IMR-90 (cell line): ENCODE results near the gene CLTRN. TPM values are rescaled to one million over a fixed set of nuclear protein-coding genes. Genes with fewer than 3 reads are reported as not detected.

ENCODE experiments used
- ATAC-seq: fragments of 200-7000 bp; cut with Tn5 transposase; 2 replicates; pipeline ENCODE4 v1.9.1; 2020; ENCODE audit warnings: low read depth, mild to moderate bottlenecking, moderate library complexity
- BruUV-seq: library from RNA; stranded (reverse); fragments of 400-500 nt; replicated peaks from 2 replicates; lab custom pipeline; 2021; lab: Mats Ljungman, UMichigan
- CTCF ChIA-PET: fragments of 300-600 bp; formaldehyde crosslinking; extraction: SDS; loops from one replicate; lab custom pipeline; 2021; ENCODE audit warnings: antibody characterized with exemption; lab: Yijun Ruan, JAX
- POLR2A ChIA-PET: fragments of 300-600 bp; sonication (Branson Sonifier 250); formaldehyde crosslinking; loops from one replicate; lab custom pipeline; 2022; ENCODE audit warnings: antibody characterized with exemption; ENCODE audit not compliant: unreplicated experiment; lab: Charles Lee
- DNase-seq: peaks from one replicate; pipeline ENCODE4 v3.0.0; 2013
- H2AFZ ChIP-seq: replicated peaks from 2 replicates; pipeline ENCODE3; 2013; ENCODE audit warnings: low read length, mild to moderate bottlenecking; ENCODE audit not compliant: poor library complexity
- H2AK5ac ChIP-seq: 2 replicates; pipeline ENCODE4 v1.6.1; 2013; ENCODE audit warnings: low read depth, low read length, inconsistent platforms
- H2AK9ac ChIP-seq: replicated peaks from 2 replicates; pipeline ENCODE3; 2013; ENCODE audit warnings: mild to moderate bottlenecking, low read depth, low read length, moderate library complexity; ENCODE audit not compliant: poor library complexity
- H2BK120ac ChIP-seq: 2 replicates; pipeline ENCODE4 v1.6.1; 2013; ENCODE audit warnings: low read depth, low read length, inconsistent platforms
- H2BK15ac ChIP-seq: 3 replicates; pipeline ENCODE4 v1.6.1; 2013; ENCODE audit warnings: low read depth, low read length, inconsistent platforms
- H2BK20ac ChIP-seq: 2 replicates; pipeline ENCODE4 v1.6.1; 2013; ENCODE audit warnings: low read depth, mild to moderate bottlenecking, inconsistent platforms, low read length, moderate library complexity
- H2BK5ac ChIP-seq: 2 replicates; pipeline ENCODE4 v1.6.1; 2013; ENCODE audit warnings: mild to moderate bottlenecking, low read depth, low read length, inconsistent platforms; ENCODE audit not compliant: poor library complexity, severe bottlenecking
- H3K14ac ChIP-seq: replicated peaks from 2 replicates; pipeline ENCODE4 v1.6.1; 2013; ENCODE audit warnings: low read depth, low read length, inconsistent platforms
- H3K18ac ChIP-seq: 2 replicates; pipeline ENCODE4 v1.6.1; 2013; ENCODE audit warnings: low read depth, low read length, control low read depth
- H3K23ac ChIP-seq: 2 replicates; pipeline ENCODE4 v1.6.1; 2013; ENCODE audit warnings: low read depth, low read length, inconsistent platforms
- H3K27ac ChIP-seq: 2 replicates; pipeline ENCODE4 v1.5.1; 2013; ENCODE audit warnings: mild to moderate bottlenecking, control low read depth, low read length; ENCODE audit not compliant: insufficient read depth
- H3K27me3 ChIP-seq: 2 replicates; pipeline ENCODE4 v1.6.1; 2013; ENCODE audit warnings: low read length; ENCODE audit not compliant: control insufficient read depth, insufficient read depth
- H3K36me3 ChIP-seq: 2 replicates; pipeline ENCODE4 v1.6.1; 2013; ENCODE audit warnings: low read length, mixed read lengths; ENCODE audit not compliant: control insufficient read depth, insufficient read depth
- H3K4ac ChIP-seq: 2 replicates; pipeline ENCODE4 v1.6.1; 2013; ENCODE audit warnings: low read depth, low read length, inconsistent platforms
- H3K4me1 ChIP-seq: 2 replicates; pipeline ENCODE4 v1.6.1; 2013; ENCODE audit warnings: low read length, mixed read lengths; ENCODE audit not compliant: control insufficient read depth, insufficient read depth
- H3K4me2 ChIP-seq: 2 replicates; pipeline ENCODE4 v1.6.1; 2013; ENCODE audit warnings: low read depth, mild to moderate bottlenecking, control low read depth, low read length, moderate library complexity
- H3K4me3 ChIP-seq: 2 replicates; pipeline ENCODE4 v1.5.1; 2013; ENCODE audit warnings: low read depth, mild to moderate bottlenecking, control low read depth, low read length, moderate library complexity; ENCODE audit not compliant: insufficient read depth
- H3K56ac ChIP-seq: 2 replicates; pipeline ENCODE4 v1.6.1; 2013; ENCODE audit warnings: low read length, inconsistent platforms; ENCODE audit not compliant: insufficient read depth; ENCODE audit errors: extremely low read depth
- H3K79me1 ChIP-seq, 2 experiments: 2 replicates each; pipeline ENCODE4 v1.6.1; 2013; ENCODE audit warnings: low read length in 2 of 2, inconsistent platforms in 1 of 2, low read depth in 1 of 2
- H3K9ac ChIP-seq: 2 replicates; pipeline ENCODE4 v1.6.1; 2013; ENCODE audit warnings: low read depth, low read length, control low read depth
- H3K9me1 ChIP-seq: 2 replicates; pipeline ENCODE4 v1.6.1; 2013; ENCODE audit warnings: low read length, inconsistent platforms; ENCODE audit not compliant: insufficient read depth
- H3K9me3 ChIP-seq: 2 replicates; pipeline ENCODE4 v1.6.1; 2013; ENCODE audit warnings: low read length; ENCODE audit not compliant: control insufficient read depth, insufficient read depth
- H4K20me1 ChIP-seq: 2 replicates; pipeline ENCODE4 v1.6.1; 2013; ENCODE audit warnings: low read length, inconsistent platforms; ENCODE audit not compliant: insufficient read depth
- H4K5ac ChIP-seq: 2 replicates; pipeline ENCODE4 v1.6.1; 2013; ENCODE audit warnings: mild to moderate bottlenecking, low read depth, low read length, control low read depth
- H4K8ac ChIP-seq, 2 experiments: 2 replicates each; pipeline ENCODE4 v1.6.1; 2013; ENCODE audit warnings: low read depth in 2 of 2, low read length in 2 of 2, control low read depth in 1 of 2, inconsistent platforms in 1 of 2
- H4K91ac ChIP-seq: 2 replicates; pipeline ENCODE4 v1.6.1; 2013; ENCODE audit warnings: low read depth, low read length, inconsistent platforms; ENCODE audit not compliant: insufficient read depth
- BHLHE40 ChIP-seq: fragments of 150-350 bp; IDR thresholded peaks from 2 replicates; pipeline ENCODE4 v1.6.1; 2016; ENCODE audit warnings: mild to moderate bottlenecking, low read depth, low read length
- CHD1 ChIP-seq: IDR thresholded peaks from 2 replicates; pipeline ENCODE4 v1.6.1; 2012; ENCODE audit warnings: low read depth, low read length, improper control_type of control experiment
- FOS ChIP-seq: fragments of 150-350 bp; IDR thresholded peaks from 2 replicates; pipeline ENCODE4 v1.6.1; 2016; ENCODE audit warnings: low read depth, low read length
- MAFK ChIP-seq: IDR thresholded peaks from 2 replicates; pipeline ENCODE4 v1.6.1; 2012; ENCODE audit warnings: low read depth, low read length, improper control_type of control experiment
- MAZ ChIP-seq: IDR thresholded peaks from 2 replicates; pipeline ENCODE4 v1.6.1; 2012; ENCODE audit warnings: low read depth, mild to moderate bottlenecking, low read length, improper control_type of control experiment, moderate library complexity, borderline replicate concordance
- MXI1 ChIP-seq: IDR thresholded peaks from 2 replicates; pipeline ENCODE4 v1.6.1; 2012; ENCODE audit warnings: low read depth, mild to moderate bottlenecking, low read length, moderate library complexity, borderline replicate concordance
- NFE2L2 ChIP-seq: fragments of 150-350 bp; IDR thresholded peaks from 2 replicates; pipeline ENCODE4 v1.6.1; 2016; ENCODE audit warnings: low read depth, mild to moderate bottlenecking, low read length
- POLR2A ChIP-seq: IDR thresholded peaks from 2 replicates; pipeline ENCODE4 v1.6.1; 2012; ENCODE audit warnings: mild to moderate bottlenecking, low read depth, low read length
- RAD21 ChIP-seq: IDR thresholded peaks from 2 replicates; pipeline ENCODE4 v1.6.1; 2012; ENCODE audit warnings: low read length, improper control_type of control experiment
- RFX5 ChIP-seq: IDR thresholded peaks from 2 replicates; pipeline ENCODE4 v1.8.0; 2012; ENCODE audit warnings: low read depth, mild to moderate bottlenecking, low read length, moderate library complexity
- SMC3 ChIP-seq: fragments of 150-350 bp; IDR thresholded peaks from 2 replicates; pipeline ENCODE4 v1.6.1; 2016; ENCODE audit warnings: low read depth, mild to moderate bottlenecking, antibody characterized with exemption, low read length, moderate library complexity
- WGBS, 2 experiments: methylation state at CpG; one replicate each; pipeline versions ENCODE4 v1.1.5 to v1.1.7; 2013; ENCODE audit warnings: missing lambda C conversion rate in 2 of 2; ENCODE audit not compliant: insufficient read length in 1 of 2; ENCODE audit errors: extremely low coverage in 2 of 2; 5-methylcytosine and 5-hydroxymethylcytosine counted together
- dilution Hi-C: fragments of 300-500 bp; cut with HindIII; formaldehyde crosslinking; loops from one replicate; pipeline ENCODE4 v1.14.3; 2018; ENCODE audit warnings: low sequenced_read_pairs; ENCODE audit not compliant: unreplicated experiment
- in situ Hi-C: fragments of 300-500 bp; cut with MboI; formaldehyde crosslinking; loops from 3 replicates; pipeline ENCODE4 v1.14.3; 2019; ENCODE audit warnings: low sequenced_read_pairs, inconsistent platforms, mixed read lengths
- intact Hi-C: fragments of 100-400 bp; cut with micrococcal nuclease; formaldehyde crosslinking; loops from 2 replicates; pipeline ENCODE4 v1.10.0; 2022
- polyA plus RNA-seq, 3 experiments: library from polyadenylated mRNA; depleted of rRNA; stranded (reverse); fragments of >200 nt; gene quantifications; 2 replicates each; pipeline ENCODE4 v1.2.3, GENCODE V29; 2012; ENCODE audit warnings: low replicate concordance in 1 of 3
- total RNA-seq: library from RNA; depleted of rRNA; stranded (reverse); fragments of >200 nt; gene quantifications from 2 replicates; pipeline ENCODE4 v1.2.3, GENCODE V29; 2012
- TF ChIP-seq, protein P1 (sequence below): conservative IDR thresholded peaks from 2 replicates; pipeline ENCODE4 v1.5.1; 2012; ENCODE audit warnings: mild to moderate bottlenecking, low read depth, low read length, improper control_type of control experiment
- TF ChIP-seq, protein P2 (sequence below): fragments of 150-350 bp; IDR thresholded peaks from 2 replicates; pipeline ENCODE4 v1.6.1; 2016; ENCODE audit warnings: low read depth, mild to moderate bottlenecking, low read length, moderate library complexity, borderline replicate concordance

CLTRN gene
- total and polyA plus RNA-seq, 2 of the 4 experiments (the other 2 are of a cell fraction): under 0.01 to 0.17 TPM

DNA sequence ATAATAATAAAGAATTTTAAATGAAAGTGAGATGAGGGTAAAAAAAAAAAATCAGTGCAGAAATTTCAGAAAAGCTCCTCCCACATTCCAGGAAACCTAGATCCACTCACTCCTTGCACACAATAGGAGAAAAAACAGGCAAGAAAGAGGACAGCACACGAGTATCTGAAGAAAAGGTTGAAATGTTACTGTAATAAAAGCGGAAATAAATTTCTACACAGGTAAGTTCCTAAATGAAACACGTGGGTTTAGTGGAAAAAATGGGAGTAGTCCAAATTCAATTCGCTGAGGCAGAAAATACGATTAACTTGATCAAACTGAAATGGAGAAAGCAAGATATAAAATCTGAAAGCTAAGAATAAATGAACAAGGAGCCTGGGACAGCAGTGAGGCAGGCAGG is 61.8 kb downstream of the CLTRN start:
- no TSS peak for BruUV-seq
- Histone ChIP-seq H2BK120ac (no peak overlapping the region), H2AK5ac (no peak overlapping the region), H3K9me3 (no peaks in the 10 kb centered on the region), H3K4ac (no peak overlapping the region), H2AFZ (no peak overlapping the region), H3K14ac (no peak overlapping the region), H2AK9ac (no peak overlapping the region), H4K5ac (no peak overlapping the region), H3K27ac (no peak overlapping the region), H3K27me3 (peaks cover 7% of the 10 kb centered on the region), H3K18ac (no peak overlapping the region), H3K56ac (no peak overlapping the region), H4K20me1 (no peaks in the 10 kb centered on the region), H3K36me3 (no peaks in the 10 kb centered on the region), H3K23ac (no peak overlapping the region), H2BK20ac (no peak overlapping the region), H3K9ac (no peak overlapping the region), H3K4me2 (no peak overlapping the region), H2BK15ac (no peak overlapping the region), H4K8ac (no peak overlapping the region), H2BK5ac (no peak overlapping the region), H3K9me1 (no peaks in the 10 kb centered on the region), H4K91ac (no peak overlapping the region), H3K4me3 (no peak overlapping the region), H3K4me1 (no peaks in the 10 kb centered on the region), H3K79me1 (no peaks in the 10 kb centered on the region)
- ChIA-PET POLR2A (no interaction called here), CTCF (no interaction called here)
- in situ Hi-C loops: no loop called here
- no peak for ATAC-seq
- intact Hi-C loops: no loop called here
- WGBS, 2 experiments: 44% methylated on average over 3 of the region's 5 CpGs; no CpG with 5 or more reads in 1 of the 2 experiments
- dilution Hi-C loops: no loop called here
- DNase-seq: no peak
- TF ChIP-seq POLR2A (no peak), RAD21 (no peak), FOS (no peak), MAFK (no peak), MXI1 (no peak), RFX5 (no peak), MAZ (no peak), CHD1 (no peak), BHLHE40 (no peak), SMC3 (no peak), NFE2L2 (no peak)
- TF ChIP-seq, protein P1, sequence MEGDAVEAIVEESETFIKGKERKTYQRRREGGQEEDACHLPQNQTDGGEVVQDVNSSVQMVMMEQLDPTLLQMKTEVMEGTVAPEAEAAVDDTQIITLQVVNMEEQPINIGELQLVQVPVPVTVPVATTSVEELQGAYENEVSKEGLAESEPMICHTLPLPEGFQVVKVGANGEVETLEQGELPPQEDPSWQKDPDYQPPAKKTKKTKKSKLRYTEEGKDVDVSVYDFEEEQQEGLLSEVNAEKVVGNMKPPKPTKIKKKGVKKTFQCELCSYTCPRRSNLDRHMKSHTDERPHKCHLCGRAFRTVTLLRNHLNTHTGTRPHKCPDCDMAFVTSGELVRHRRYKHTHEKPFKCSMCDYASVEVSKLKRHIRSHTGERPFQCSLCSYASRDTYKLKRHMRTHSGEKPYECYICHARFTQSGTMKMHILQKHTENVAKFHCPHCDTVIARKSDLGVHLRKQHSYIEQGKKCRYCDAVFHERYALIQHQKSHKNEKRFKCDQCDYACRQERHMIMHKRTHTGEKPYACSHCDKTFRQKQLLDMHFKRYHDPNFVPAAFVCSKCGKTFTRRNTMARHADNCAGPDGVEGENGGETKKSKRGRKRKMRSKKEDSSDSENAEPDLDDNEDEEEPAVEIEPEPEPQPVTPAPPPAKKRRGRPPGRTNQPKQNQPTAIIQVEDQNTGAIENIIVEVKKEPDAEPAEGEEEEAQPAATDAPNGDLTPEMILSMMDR: no peak
- TF ChIP-seq, protein P2, sequence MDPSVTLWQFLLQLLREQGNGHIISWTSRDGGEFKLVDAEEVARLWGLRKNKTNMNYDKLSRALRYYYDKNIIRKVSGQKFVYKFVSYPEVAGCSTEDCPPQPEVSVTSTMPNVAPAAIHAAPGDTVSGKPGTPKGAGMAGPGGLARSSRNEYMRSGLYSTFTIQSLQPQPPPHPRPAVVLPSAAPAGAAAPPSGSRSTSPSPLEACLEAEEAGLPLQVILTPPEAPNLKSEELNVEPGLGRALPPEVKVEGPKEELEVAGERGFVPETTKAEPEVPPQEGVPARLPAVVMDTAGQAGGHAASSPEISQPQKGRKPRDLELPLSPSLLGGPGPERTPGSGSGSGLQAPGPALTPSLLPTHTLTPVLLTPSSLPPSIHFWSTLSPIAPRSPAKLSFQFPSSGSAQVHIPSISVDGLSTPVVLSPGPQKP: no peak
